HG02938 (cell line): Measurements from ENCODE around the gene GNAT3.

Source experiments
- ATAC-seq: cut with Tn5 transposase; IDR thresholded peaks from one replicate; pipeline ENCODE4 v1.9.1; 2021; ENCODE audit warnings: mild to moderate bottlenecking, moderate library complexity; ENCODE audit not compliant: unreplicated experiment

GNAT3 gene

GRCh38 chr7:80467069-80467468 lies 44.8 kb downstream of the GNAT3 start:
- ATAC-seq, result no peak

GRCh38 chr7:80466636-80467035 lies 45.2 kb downstream of the GNAT3 start:
- no peak for ATAC-seq

DNA sequence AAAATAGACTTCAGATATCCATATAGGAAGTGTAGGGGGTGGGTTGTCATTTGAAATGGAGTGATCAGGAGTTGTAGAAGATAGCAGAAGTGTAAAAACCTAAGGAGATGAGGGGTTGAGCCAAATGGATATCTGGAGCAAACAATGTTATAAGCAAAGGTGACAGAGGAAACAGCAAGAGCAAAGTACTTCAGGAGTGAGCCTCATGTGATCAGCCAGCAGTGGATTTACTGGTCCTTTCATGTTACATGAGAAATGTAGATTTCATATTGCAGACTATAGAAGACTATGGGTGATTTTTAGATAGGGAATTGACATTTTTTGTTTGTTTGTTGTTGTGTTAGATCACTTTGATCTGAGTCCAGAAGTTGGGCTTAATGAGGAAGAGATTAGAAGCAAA lies 47.7 kb downstream of the GNAT3 start:
- no peak for ATAC-seq

GRCh38 chr7:80463272-80463920 lies 48.5 kb downstream of the GNAT3 start:
- ATAC-seq, result no peak

DNA sequence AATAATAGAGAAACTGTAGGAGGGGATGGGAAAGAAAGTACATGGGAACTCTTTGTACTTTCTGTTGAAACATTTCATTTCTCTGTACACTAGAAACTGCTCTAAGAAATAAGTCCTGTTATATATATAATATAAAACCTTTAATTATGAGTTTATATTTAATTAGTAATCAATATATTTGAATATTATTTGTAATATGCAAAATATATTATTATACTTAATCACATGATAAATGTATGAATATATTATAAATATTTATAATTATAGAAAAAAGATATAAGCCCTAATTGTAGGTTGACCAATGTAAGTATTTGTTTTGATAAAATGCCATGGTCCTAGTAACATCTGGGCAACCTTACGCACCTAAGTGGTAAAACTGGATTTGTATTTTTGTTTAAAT lies 51.0 kb downstream of the GNAT3 start:
- no peak for ATAC-seq

GRCh38 chr7:80459776-80460510 lies 51.9 kb downstream of the GNAT3 start:
- no peak for ATAC-seq

DNA sequence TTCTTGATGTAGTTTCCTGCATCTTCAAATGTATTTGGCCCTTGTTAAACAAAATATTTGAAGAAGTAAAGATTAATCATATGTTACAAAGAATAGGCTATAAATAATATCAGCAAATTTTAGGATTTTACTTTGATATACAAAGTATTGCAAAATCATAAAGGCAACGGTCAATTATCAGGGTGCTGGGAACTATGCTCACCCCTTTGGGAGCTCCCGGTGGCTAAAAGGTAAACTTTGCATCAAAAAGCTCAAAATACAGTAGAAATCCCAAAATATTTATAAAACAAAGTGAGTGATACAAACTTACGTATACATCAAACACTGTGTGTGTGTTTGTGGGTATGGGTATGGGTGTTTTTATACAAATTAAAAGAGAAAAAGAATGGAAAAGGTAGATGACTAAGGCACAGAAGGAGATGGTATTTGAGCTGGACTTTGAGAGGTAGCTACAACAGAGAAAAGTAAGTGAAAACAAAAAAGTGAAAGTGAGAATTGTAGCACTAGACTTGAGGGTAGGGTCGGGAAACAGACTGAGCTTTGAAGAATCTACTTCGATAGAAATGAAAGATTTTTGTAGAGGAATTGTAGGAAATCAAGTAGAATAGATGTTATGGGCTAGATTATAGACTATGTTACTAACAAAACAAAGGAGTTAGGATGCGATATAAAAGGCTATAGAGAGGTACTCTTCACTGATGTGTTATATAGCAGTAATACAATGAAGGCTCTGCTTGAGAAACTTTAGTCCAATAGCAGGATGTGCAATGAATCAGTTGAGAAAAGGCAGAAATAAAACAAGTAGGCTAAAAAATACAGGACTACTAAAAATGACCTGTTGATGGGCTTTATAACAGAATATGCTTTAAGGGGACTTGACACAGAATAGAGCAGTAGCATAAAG lies 52.8 kb downstream of the GNAT3 start:
- ATAC-seq, result no peak

DNA sequence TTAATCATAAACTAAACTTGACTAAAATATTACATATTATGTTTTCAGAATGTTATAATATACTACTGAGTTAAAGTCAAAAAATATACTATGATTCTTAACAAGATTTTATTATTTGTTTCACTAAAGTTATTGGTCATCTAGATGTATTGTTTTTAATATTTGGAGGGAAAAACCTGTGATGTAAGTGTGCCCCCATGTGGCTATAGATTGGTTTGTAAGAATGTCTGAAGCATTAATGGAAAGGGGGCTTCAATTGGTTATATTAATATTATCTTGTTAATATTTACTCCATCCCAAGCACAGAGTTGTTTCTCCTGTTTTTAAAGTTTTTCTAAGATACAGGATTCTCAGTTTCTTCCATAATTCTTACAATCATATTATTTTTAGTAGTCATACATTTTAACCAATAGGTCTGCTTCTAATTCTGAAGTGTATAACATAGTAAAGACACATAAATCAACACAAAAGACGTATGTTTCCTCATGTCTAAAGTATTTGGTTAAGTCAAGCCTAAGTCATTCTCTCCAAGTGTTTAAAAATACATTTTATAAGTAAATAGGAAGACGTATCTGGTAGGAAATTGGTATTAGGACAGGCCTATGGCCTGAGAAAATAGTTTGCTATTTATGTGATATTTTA lies 58.0 kb downstream of the GNAT3 start:
- ATAC-seq, result no peak

GRCh38 chr7:80450621-80451308 lies 61.1 kb downstream of the GNAT3 start:
- no peak for ATAC-seq

GRCh38 chr7:80449836-80450235 lies 62.0 kb downstream of the GNAT3 start:
- no peak for ATAC-seq

- ATAC-seq, result no peak
Observed at GRCh38 chr7:80445351-80445750, 66.5 kb downstream of the GNAT3 start.

DNA sequence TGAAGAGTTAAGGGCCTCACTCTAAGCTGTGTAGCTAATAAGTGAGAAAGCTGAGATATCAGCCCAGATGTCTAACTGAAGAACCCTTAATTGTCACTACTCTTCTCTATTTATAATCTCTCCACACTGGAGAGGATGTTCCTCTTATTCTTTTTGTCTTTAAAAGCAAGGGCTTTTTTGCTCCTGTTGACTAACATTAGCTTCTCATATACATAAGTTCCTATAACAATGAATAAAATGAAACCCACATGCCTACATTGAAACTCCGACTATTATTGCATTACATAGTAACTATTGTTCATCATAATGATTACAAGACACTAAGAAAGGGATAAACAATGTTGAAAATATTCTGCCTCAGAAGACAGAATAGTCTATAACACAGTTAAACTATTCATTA lies 67.1 kb downstream of the GNAT3 start:
- no peak for ATAC-seq

- ATAC-seq, result no peak
Observed at GRCh38 chr7:80443325-80443724, 68.5 kb downstream of the GNAT3 start.

GRCh38 chr7:80440883-80441282 lies 71.0 kb downstream of the GNAT3 start:
- no peak for ATAC-seq

DNA sequence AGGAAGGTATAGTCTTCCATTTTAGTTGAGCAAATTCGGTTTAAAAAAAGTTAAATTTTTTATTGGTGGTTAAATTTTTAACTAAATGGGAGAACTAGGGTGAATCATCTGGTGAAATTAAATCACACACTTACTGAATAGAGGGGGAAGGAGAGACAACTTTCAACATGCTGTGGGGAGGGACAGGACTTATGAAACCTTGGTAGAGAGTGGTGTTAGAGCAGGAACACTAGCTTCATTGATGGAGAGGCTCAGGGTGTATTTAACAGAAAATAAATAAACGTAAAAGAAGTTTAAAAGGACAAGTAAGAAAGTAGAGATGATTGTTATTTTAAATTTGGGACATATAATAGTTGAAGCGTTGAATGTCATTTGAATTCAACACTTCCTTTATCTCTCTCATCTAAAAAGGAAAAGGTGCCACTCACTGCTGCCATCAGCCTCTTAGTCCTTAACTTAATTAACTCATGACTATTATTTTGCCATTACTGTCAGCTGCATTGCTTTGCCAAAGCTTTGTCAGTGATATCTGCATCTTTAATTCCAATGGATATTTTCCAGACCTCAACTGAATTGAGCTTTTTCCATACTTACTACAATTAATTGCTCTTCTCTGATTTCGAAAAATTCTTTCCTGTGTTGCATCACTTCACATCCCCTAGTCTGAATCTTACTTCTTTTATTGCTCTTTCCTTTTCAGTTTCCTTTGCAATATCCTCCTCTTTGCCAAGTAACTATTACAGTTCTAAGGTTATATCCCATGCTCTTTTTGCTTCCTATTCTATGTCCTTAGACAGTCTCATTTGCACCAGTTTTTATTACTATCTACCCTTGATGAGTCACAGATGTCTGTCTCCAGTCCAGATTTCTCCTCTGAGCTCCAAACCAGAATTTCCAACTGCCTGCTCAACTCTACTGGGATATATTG lies 71.7 kb downstream of the GNAT3 start:
- ATAC-seq, result no peak

DNA sequence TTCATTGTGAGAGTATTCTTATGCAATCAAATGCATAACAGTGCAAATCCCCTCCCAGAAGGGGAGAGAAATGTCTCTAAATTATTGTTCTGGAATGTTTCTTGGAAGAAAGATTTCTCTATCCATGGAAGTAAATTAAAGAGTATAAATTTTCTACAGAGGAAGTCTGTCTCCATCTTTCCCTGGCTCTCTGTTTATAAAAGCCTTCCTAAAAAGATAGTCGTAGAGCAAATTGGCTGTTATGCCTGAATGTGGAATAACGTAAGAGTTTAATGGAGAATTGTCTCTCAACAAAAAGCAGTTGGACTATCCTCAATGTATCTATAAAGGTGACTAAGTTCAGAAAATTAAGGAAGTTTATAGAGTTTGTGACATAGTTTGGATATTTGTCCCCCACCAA lies 76.3 kb downstream of the GNAT3 start:
- ATAC-seq, result no peak

- no peak for ATAC-seq
Observed at GRCh38 chr7:80434047-80434446, 77.8 kb downstream of the GNAT3 start.

- ATAC-seq, result no peak
Observed at GRCh38 chr7:80432166-80432565, 79.7 kb downstream of the GNAT3 start.

DNA sequence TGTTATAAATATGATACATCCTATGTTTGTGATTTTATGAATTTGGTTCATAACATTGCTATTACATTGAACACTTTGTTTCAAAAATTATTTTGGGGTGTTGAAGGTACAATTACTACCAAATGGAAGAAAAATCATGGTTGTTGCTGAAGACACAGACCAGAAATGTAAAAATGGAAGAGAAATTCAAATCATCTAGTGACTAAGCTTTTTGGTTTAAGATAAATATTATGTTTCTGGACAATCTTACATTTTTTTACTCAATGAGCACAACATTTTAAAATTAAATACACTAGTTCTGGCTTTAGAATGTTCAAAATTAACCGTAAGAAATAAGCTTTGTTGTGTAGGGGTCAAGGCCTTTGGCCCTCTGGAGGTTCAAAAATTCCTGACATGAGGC lies 82.7 kb downstream of the GNAT3 start:
- no peak for ATAC-seq
